Activated CD4-positive, alpha-beta T cell treated with anti-CD3 and anti-CD28 coated beads for 36 hours (primary cell): ENCODE results near the gene PTPRN. TPM values are rescaled to one million over a fixed set of nuclear protein-coding genes. Genes with fewer than 3 reads are reported as not detected.
"Not testable (repeated sequence)": the region's sequence is repeated elsewhere in the genome, so short reads cannot be mapped to it uniquely, and the experiment has no call there.

Source experiments
- ATAC-seq: fragments of 200-7000 bp; cut with Tn5 transposase; one replicate; pipeline ENCODE4 v1.10.0; 2021; ENCODE audit warnings: mild to moderate bottlenecking, moderate library complexity
- CTCF ChIA-PET: fragments of 350-600 bp; sonication (Branson Sonifier 250); formaldehyde crosslinking; loops from one replicate; lab custom pipeline; 2021; ENCODE audit warnings: antibody characterized with exemption; lab: Charles Lee
- POLR2A ChIA-PET: fragments of 350-600 bp; sonication (Branson Sonifier 250); formaldehyde crosslinking; loops from one replicate; lab custom pipeline; 2021; ENCODE audit warnings: antibody characterized with exemption, inconsistent platforms; lab: Charles Lee
- DNase-seq: peaks from one replicate; pipeline ENCODE4 v3.0.0-alpha.2; 2020
- H3K27ac Mint-ChIP-seq: one replicate; pipeline ENCODE4 v1.8.0; 2021; ENCODE audit warnings: mixed read lengths
- H3K27me3 Mint-ChIP-seq: one replicate; pipeline ENCODE4 v1.8.0; 2021; ENCODE audit warnings: mixed read lengths
- H3K36me3 Mint-ChIP-seq: one replicate; pipeline ENCODE4 v1.8.0; 2021; ENCODE audit warnings: low read depth, mixed read lengths
- H3K4me1 Mint-ChIP-seq: one replicate; pipeline ENCODE4 v1.8.0; 2021; ENCODE audit warnings: mixed read lengths
- H3K4me3 Mint-ChIP-seq: one replicate; pipeline ENCODE4 v1.8.0; 2021; ENCODE audit warnings: mild to moderate bottlenecking, moderate library complexity, mixed read lengths
- H3K9me3 Mint-ChIP-seq: one replicate; pipeline ENCODE4 v1.8.0; 2021; ENCODE audit warnings: low read depth, mixed read lengths
- intact Hi-C, 2 experiments: fragments of 100-400 bp; cut with DNase I in 1 of 2; cut with micrococcal nuclease in 1 of 2; formaldehyde crosslinking; loops; one replicate each; pipeline versions ENCODE4 v1.14.2 to v1.15.1; 2022 to 2024; cut with DNase I, micrococcal nuclease
- total RNA-seq, 2 experiments: library from RNA; stranded (reverse); gene quantifications; one replicate each; pipeline ENCODE4 v1.2.3, GENCODE V29; 2021

PTPRN gene
- total RNA-seq, 2 experiments from 2014 or later = 0.30 to 0.43 TPM

- H3K9me3 Mint-ChIP-seq = peaks cover 10% of the 10 kb centered on the region
- CTCF ChIA-PET = interaction anchor here (0.7 kb wide), 1 partner anchor 364 kb away, joined by 3 read pairs; no protein-coding TSS in a partner anchor
These were observed 24.9 kb upstream of the PTPRN start for GRCh38 chr2:219334076-219334475.

GRCh38 chr2:219332542-219332941 is 23.3 kb upstream of the PTPRN start, which contains the start of gene RESP18:
Gene RESP18 (minus strand): TSS chr2:219332744.
- ATAC-seq (no peak), DNase-seq (no peak)
- no peaks in the 10 kb centered on the region for H3K36me3 Mint-ChIP-seq
- H3K27ac Mint-ChIP-seq = no peak within 1 kb of the TSS
- intact Hi-C loops = no loop called here
- ChIA-PET POLR2A (interaction anchor here (0.5 kb wide), 1 partner anchor 20 kb away, joined by 9 read pairs; no protein-coding TSS in a partner anchor), CTCF (interaction anchor here (0.6 kb wide), 1 partner anchor 257 kb away, joined by 3 read pairs; no protein-coding TSS in a partner anchor)
- H3K9me3 Mint-ChIP-seq = peaks cover 10% of the 10 kb centered on the region
- H3K4me3 Mint-ChIP-seq = no peak within 1 kb of the TSS
- H3K4me1 Mint-ChIP-seq = no peaks in the 10 kb centered on the region
- H3K27me3 Mint-ChIP-seq = peaks cover 51% of the 10 kb centered on the region

More at GRCh38 chr2:219334076-219334475, 24.9 kb upstream of the PTPRN start:
- POLR2A ChIA-PET = interaction anchor here (0.7 kb wide), 1 partner anchor 274 kb away, joined by 4 read pairs; no protein-coding TSS in a partner anchor
- Mint-ChIP-seq H3K27ac (no peak overlapping the region), H3K27me3 (peaks cover 50% of the 10 kb centered on the region), H3K4me3 (no peak overlapping the region), H3K36me3 (no peaks in the 10 kb centered on the region), H3K4me1 (no peaks in the 10 kb centered on the region)
- DNase-seq (no peak), ATAC-seq (no peak)
- intact Hi-C loops = no loop called here

DNA sequence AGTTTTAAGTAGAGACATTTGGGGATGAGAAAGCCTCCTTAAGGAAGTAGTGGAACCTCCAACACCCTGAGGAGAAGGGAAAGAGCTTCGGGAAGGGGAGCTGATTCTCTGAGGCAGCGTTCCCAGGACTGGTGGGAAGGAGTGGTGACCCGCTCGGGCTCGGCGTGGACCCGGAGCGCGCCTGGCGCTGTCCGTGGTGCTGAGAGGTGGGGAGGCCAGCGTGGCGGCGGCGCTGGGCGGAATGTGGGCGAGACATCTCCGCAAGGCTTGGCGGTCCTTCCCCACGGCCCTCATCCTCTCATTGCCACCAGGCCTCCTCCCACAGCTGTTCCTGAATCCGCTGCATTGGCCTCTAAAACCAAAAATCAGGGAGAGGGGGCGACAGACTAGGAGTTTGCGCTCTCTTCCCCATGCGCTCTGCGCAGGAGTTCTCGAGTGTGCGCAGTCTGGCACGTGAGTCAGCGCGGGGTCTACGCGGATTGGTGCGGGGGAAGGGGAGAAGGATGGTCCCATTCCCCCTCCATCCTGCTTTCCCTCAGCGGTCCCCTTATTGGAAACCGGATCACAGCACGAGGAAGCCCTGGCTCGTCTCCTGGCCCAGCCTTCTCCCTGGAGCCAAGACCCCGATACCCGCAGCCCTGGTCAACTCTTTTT is 22.5 kb upstream of the PTPRN start:
- ATAC-seq (no peak), DNase-seq (peak; percentile 58)
- peaks cover 48% of the 10 kb centered on the region for H3K27me3 Mint-ChIP-seq
- CTCF ChIA-PET = interaction anchor here (0.5 to 0.9 kb wide), 2 partner anchors 37 to 83 kb away, joined by 3 read pairs; no protein-coding TSS in a partner anchor
- H3K27ac Mint-ChIP-seq = no peak overlapping the region
- intact Hi-C loops = loop anchor here in 1 of 2 experiments (1.0 kb wide), 1 partner anchor 23 kb away; no protein-coding TSS in a partner anchor
- POLR2A ChIA-PET = interaction anchor here (0.5 kb wide), 1 partner anchor 19 kb away, joined by 9 read pairs; no protein-coding TSS in a partner anchor
- H3K4me3 Mint-ChIP-seq = no peak overlapping the region
- H3K4me1 Mint-ChIP-seq = no peaks in the 10 kb centered on the region
- peaks cover 9% of the 10 kb centered on the region for H3K9me3 Mint-ChIP-seq
- H3K36me3 Mint-ChIP-seq = no peaks in the 10 kb centered on the region

- ChIA-PET POLR2A (no interaction called here), CTCF (interaction anchor here (1.1 to 2.1 kb wide), 2 partner anchors 8 to 33 kb away, joined by 3 to 8 read pairs; no protein-coding TSS in a partner anchor)
- H3K27ac Mint-ChIP-seq = no peak overlapping the region
- peaks cover 28% of the 10 kb centered on the region for H3K27me3 Mint-ChIP-seq
- H3K4me1 Mint-ChIP-seq = no peaks in the 10 kb centered on the region
- no peaks in the 10 kb centered on the region for H3K9me3 Mint-ChIP-seq
- ATAC-seq = no peak
- H3K36me3 Mint-ChIP-seq = no peaks in the 10 kb centered on the region
- DNase-seq = no peak
- H3K4me3 Mint-ChIP-seq = no peak overlapping the region
- intact Hi-C loops = no loop called here
These were observed 18.5 kb upstream of the PTPRN start for GRCh38 chr2:219327719-219328118.

GRCh38 chr2:219325657-219326315 is 16.6 kb upstream of the PTPRN start:
- intact Hi-C loops = no loop called here
- no peak overlapping the region for H3K4me3 Mint-ChIP-seq
- POLR2A ChIA-PET = no interaction called here
- ATAC-seq (no peak), DNase-seq (no peak)
- CTCF ChIA-PET = interaction anchor here (2.1 kb wide), 1 partner anchor 32 kb away, joined by 8 read pairs; no protein-coding TSS in a partner anchor
- no peak overlapping the region for H3K27ac Mint-ChIP-seq
- peaks cover 19% of the 10 kb centered on the region for H3K27me3 Mint-ChIP-seq
- H3K9me3 Mint-ChIP-seq = no peaks in the 10 kb centered on the region
- peaks cover 10% of the 10 kb centered on the region for H3K4me1 Mint-ChIP-seq
- no peaks in the 10 kb centered on the region for H3K36me3 Mint-ChIP-seq

- Mint-ChIP-seq H3K27ac (no peak overlapping the region), H3K4me1 (peaks cover 11% of the 10 kb centered on the region), H3K9me3 (no peaks in the 10 kb centered on the region), H3K4me3 (no peak overlapping the region), H3K27me3 (peaks cover 19% of the 10 kb centered on the region), H3K36me3 (no peaks in the 10 kb centered on the region)
- DNase-seq (no peak), ATAC-seq (no peak)
- POLR2A ChIA-PET = interaction anchor here (0.7 kb wide), 1 partner anchor 562 kb away, joined by 9 read pairs; no protein-coding TSS in a partner anchor
- intact Hi-C loops = no loop called here
- CTCF ChIA-PET = no interaction called here
These were observed 15.9 kb upstream of the PTPRN start for GRCh38 chr2:219325136-219325535.

- DNase-seq (no peak), ATAC-seq (no peak)
- Mint-ChIP-seq H3K4me3 (no peak overlapping the region), H3K9me3 (no peaks in the 10 kb centered on the region), H3K27me3 (peaks cover 13% of the 10 kb centered on the region), H3K4me1 (peaks cover 11% of the 10 kb centered on the region), H3K27ac (no peak overlapping the region), H3K36me3 (no peaks in the 10 kb centered on the region)
- ChIA-PET CTCF (interaction anchor here (0.9 to 1.1 kb wide), 3 partner anchors 29 to 206 kb away, joined by 3 to 5 read pairs (median 4); no protein-coding TSS in a partner anchor), POLR2A (no interaction called here)
- intact Hi-C loops = no loop called here
These were observed 14.2 kb upstream of the PTPRN start for GRCh38 chr2:219323434-219323833.

DNA sequence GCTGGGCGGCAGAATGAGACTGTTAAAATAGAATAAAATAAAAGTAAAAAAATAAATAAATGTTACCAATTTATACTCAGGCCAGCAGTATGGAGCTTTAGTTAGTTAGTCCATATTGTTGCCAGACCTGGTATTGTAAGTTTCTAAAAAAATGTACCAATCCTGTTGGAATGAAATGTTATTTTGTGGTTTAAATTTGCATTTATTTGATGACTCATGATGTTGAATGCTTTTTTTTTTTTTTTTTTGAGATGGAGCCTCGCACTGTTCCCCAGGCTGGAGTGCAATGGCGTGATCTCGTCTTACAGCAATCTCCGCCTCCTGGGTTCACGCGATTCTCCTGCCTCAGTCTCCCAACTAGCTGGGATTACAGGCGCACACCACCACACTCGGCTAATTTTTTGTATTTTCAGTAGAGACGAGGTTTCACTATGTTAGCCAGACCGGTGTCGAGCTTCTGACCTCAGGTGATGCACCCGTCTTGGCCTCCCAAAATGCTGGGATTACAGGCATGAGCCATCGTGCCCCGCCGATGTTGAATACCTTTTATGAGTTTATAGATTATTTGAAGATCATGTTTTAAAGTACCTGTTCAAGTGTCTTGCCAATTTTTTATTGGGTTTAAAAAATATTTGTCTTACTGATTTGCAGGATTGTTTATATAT is 5.7 kb upstream of the PTPRN start:
- Mint-ChIP-seq H3K36me3 (no peaks in the 10 kb centered on the region), H3K27ac (no peak overlapping the region), H3K27me3 (peaks cover 15% of the 10 kb centered on the region), H3K4me1 (no peaks in the 10 kb centered on the region), H3K4me3 (no peak overlapping the region), H3K9me3 (no peaks in the 10 kb centered on the region)
- POLR2A ChIA-PET = interaction anchor here (0.6 kb wide), 1 partner anchor 68 kb away, joined by 3 read pairs; no protein-coding TSS in a partner anchor
- ATAC-seq (no peak), DNase-seq (no peak)
- CTCF ChIA-PET = interaction anchor here (1.8 to 2.2 kb wide), 2 partner anchors 14 to 285 kb away, joined by 6 to 7 read pairs; no protein-coding TSS in a partner anchor
- intact Hi-C loops = no loop called here

DNA sequence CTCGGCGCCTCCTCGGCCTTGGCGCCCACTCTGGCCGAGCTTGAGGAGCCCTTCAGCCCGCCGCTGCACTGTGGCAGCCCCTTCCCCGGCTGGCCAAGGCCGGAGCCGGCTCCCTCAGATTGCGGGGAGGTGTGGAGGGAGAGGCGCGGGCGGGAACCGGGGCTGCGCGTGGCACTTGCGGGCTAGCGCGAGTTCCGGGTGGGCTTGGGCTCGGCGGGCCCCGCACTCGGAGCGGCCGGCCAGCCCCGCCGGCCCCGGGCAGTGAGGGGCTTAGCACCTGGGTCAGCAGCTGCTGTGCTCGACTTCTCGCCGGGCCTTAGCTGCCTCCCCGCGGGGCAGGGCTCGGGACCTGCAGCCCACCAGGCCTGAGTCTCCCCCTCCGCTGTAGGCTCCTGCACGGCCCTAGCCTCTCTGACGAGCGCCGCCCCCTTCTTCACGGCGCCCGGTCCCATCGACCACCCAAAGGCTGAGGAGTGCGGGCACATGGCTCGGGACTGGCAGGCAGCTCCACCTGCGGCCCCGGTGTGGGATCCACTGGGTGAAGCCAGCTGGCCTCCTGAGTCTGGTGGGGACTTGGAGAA is 3.6 kb upstream of the PTPRN start:
- ChIA-PET POLR2A (interaction anchor here (0.7 kb wide), 1 partner anchor 19 kb away, joined by 9 read pairs; no protein-coding TSS in a partner anchor), CTCF (interaction anchor here (0.7 to 1.5 kb wide), 3 partner anchors 22 to 332 kb away, joined by 3 read pairs; no protein-coding TSS in a partner anchor)
- intact Hi-C loops, H3K27ac Mint-ChIP-seq, H3K36me3 Mint-ChIP-seq, H3K4me3 Mint-ChIP-seq, ATAC-seq, H3K4me1 Mint-ChIP-seq, DNase-seq, H3K9me3 Mint-ChIP-seq: not testable (repeated sequence)
- peaks cover 28% of the 10 kb centered on the region for H3K27me3 Mint-ChIP-seq

DNA sequence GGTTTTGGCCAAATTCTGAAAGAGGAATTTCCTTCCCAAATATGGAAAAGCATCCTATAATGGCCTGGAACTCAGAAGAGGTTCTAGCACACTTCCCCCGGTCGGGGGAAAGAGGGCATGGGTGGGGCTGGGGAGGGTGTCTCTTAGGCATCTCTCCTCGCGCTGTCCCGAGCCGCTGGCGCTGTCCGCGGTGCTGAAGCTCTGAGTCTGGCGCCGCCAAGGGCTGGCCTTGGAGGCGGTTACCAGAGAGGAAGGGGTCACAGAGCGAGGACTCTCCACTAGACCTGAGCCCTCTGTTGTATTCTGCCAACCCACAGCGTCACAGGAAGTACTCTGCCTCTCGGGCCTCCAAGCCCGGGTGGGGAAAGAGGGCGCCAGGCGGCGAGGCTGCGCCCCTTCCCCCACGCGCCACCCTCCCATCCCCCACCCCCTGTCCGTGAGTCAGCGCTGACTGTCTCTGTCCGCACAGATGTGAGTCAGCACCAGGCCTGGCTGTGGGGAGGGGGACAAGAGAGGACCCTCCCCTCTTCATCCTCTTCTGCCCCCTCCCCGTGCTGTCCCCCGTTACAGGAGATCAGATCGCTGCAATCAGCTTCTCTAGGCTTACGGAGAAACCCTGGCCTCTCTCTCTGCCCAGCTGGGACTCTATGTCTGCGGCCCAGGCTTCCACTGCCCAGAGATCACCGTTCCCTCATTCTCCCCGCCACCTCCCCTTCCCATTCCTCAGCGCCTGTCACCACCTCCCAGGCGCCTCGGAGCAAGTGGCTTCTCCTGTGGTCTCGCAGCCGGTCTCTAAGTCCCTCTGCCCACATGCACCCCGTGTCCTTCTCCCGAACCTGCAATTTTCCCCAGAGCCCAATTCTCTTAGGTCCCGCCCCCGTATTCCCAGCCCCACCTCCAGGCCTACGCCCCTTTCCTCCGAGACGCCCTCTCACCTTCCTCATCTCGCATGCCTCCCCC is 779 bp downstream of the PTPRN start:
- H3K27ac Mint-ChIP-seq = no peak overlapping the region
- ATAC-seq (peak; percentile 92), DNase-seq (peak; percentile 87)
- ChIA-PET POLR2A (no interaction called here), CTCF (interaction anchor here (0.5 to 3.4 kb wide), 5 partner anchors 8 to 154 kb away, joined by 3 to 12 read pairs (median 4); no protein-coding TSS in a partner anchor)
- no peaks in the 10 kb centered on the region for H3K9me3 Mint-ChIP-seq
- no peaks in the 10 kb centered on the region for H3K36me3 Mint-ChIP-seq
- peaks cover 7% of the 10 kb centered on the region for H3K4me1 Mint-ChIP-seq
- no peak overlapping the region for H3K4me3 Mint-ChIP-seq
- intact Hi-C loops = loop anchor here in 1 of 2 experiments (1.0 to 10.0 kb wide), 3 partner anchors 23 to 346 kb away; partner anchors contain the start of gene FEV
- H3K27me3 Mint-ChIP-seq = peaks cover 38% of the 10 kb centered on the region
